Measurements from ENCODE around the gene ZDHHC8. TPM values are rescaled to one million over a fixed set of nuclear protein-coding genes. Genes with fewer than 3 reads are reported as not detected.

Gene ZDHHC8
- total RNA-seq, 2 donors from 2014 or later: 20.0 to 21.4 TPM

DNA sequence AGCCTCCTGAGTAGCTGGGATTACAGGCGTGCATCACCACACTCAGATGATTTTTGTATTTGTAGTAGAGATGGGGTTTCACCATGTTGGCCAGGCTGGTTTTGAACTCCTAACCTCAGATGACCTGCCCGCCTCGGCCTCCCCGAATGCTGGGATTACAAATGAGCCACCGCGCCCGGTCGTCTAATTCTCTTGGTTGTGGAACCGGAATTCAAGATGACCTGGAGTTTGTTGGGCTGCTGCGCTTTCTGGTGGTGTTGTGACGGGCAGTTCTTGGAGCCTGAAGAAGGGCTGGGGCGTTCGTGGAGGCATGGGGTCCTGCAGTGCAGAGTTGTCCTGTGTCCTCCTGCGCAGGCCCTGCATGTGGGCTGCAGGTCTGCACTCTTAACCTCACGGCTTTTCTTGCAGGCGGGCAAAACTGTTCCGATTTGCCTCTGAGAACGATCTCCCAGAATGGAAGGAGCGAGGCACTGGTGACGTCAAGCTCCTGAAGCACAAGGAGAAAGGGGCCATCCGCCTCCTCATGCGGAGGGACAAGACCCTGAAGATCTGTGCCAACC lies 9.7 kb upstream of the ZDHHC8 start:
- intact Hi-C loops (cut with DNase I): loop anchor here (5.0 kb wide), 1 partner anchor 150 kb away; no protein-coding TSS in a partner anchor
- no peak overlapping the region for H3K4me3 ChIP-seq
- ATAC-seq: no peak
- peaks cover 0 to 6% of the 10 kb centered on the region in 2 donors for H3K36me3 ChIP-seq (replicated peaks in 1 of 2; ENCODE audit: insufficient read depth in 1 of 2, low read depth in 2 of 2)
- peaks cover 20% of the 10 kb centered on the region for H3K4me1 ChIP-seq
- DNase-seq: no peak
- no peaks in the 10 kb centered on the region for H3K27me3 ChIP-seq
- H3K27ac ChIP-seq: no peak overlapping the region
- no peaks in the 10 kb centered on the region for H3K9me3 ChIP-seq
- 94 to 97% methylated on average over 7 to 22 of the region's 22 CpGs for WGBS, 2 donors
- no peak for TF ChIP-seq POLR2A (IDR thresholded peaks at IDR 0.05)
- TF ChIP-seq, protein P1, sequence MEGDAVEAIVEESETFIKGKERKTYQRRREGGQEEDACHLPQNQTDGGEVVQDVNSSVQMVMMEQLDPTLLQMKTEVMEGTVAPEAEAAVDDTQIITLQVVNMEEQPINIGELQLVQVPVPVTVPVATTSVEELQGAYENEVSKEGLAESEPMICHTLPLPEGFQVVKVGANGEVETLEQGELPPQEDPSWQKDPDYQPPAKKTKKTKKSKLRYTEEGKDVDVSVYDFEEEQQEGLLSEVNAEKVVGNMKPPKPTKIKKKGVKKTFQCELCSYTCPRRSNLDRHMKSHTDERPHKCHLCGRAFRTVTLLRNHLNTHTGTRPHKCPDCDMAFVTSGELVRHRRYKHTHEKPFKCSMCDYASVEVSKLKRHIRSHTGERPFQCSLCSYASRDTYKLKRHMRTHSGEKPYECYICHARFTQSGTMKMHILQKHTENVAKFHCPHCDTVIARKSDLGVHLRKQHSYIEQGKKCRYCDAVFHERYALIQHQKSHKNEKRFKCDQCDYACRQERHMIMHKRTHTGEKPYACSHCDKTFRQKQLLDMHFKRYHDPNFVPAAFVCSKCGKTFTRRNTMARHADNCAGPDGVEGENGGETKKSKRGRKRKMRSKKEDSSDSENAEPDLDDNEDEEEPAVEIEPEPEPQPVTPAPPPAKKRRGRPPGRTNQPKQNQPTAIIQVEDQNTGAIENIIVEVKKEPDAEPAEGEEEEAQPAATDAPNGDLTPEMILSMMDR (IDR thresholded peaks at IDR 0.05): no peak

GRCh38 chr22:20123366-20124082 lies 8.1 kb upstream of the ZDHHC8 start:
- Histone ChIP-seq H3K27ac (no peak overlapping the region), H3K4me3 (no peak overlapping the region), H3K27me3 (no peaks in the 10 kb centered on the region), H3K36me3 (replicated peaks in 1 of 2; ENCODE audit: insufficient read depth in 1 of 2, low read depth in 2 of 2) (peaks cover 0 to 6% of the 10 kb centered on the region in 2 donors), H3K9me3 (no peaks in the 10 kb centered on the region), H3K4me1 (peaks cover 17% of the 10 kb centered on the region)
- WGBS, 2 donors: 92 to 93% methylated on average over 7 to 13 of the region's 13 CpGs
- no peak for TF ChIP-seq POLR2A (IDR thresholded peaks at IDR 0.05)
- TF ChIP-seq, protein P1 (IDR thresholded peaks at IDR 0.05): no peak
- DNase-seq (no peak), ATAC-seq (no peak)
- intact Hi-C loops (cut with DNase I): loop anchor here (5.0 kb wide), 1 partner anchor 151 kb away; no protein-coding TSS in a partner anchor

DNA sequence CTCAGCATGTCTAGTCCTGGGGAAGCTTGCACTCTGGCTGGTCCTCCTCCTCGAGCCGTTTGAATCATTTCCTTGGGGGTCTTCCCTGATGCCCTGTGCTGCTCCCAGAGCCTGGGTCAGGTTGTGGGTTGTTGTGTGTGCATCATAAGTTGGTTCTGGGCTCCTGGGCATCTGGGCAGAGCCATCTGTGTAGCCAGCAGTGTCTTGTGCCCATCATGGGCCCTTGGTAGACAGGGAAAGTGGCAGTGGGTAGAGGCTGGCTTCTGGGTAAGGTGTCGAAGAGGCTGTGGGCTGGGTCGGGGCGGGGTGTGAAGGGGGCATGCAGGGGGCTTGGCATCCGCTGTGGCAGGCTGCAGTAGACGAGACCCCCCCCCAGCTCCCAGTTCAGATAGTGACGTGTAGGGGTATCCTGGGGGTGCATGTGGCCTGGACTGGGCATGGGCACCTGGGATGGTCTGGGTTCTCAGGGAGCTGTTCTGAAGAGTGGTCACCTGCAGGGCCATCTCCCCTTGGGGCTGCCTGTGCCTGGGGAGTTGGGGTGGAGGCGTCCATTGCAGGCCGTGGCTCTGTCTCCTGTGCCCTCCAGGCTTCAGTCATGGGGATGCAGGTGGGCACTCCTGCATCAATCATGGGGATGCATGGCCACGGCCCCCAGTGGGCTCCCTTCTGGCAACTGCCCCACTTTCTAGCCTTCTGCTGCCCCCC lies 7.4 kb upstream of the ZDHHC8 start:
- no peak overlapping the region for H3K27ac ChIP-seq
- no peaks in the 10 kb centered on the region for H3K9me3 ChIP-seq
- H3K4me3 ChIP-seq: no peak overlapping the region
- ATAC-seq (no peak), DNase-seq (no peak)
- H3K27me3 ChIP-seq: no peaks in the 10 kb centered on the region
- 91 to 100% methylated on average over 1 to 11 of the region's 11 CpGs for WGBS, 2 donors
- peaks cover 10% of the 10 kb centered on the region for H3K4me1 ChIP-seq
- TF ChIP-seq, protein P1 (IDR thresholded peaks at IDR 0.05): no peak
- no peak for TF ChIP-seq POLR2A (IDR thresholded peaks at IDR 0.05)
- H3K36me3 ChIP-seq (replicated peaks in 1 of 2; ENCODE audit: insufficient read depth in 1 of 2, low read depth in 2 of 2): peaks cover 0 to 6% of the 10 kb centered on the region in 2 donors
- intact Hi-C loops (cut with DNase I): loop anchor here (5.0 kb wide), 1 partner anchor 152 kb away; no protein-coding TSS in a partner anchor

- H3K4me1 ChIP-seq: peaks cover 9% of the 10 kb centered on the region
- H3K27me3 ChIP-seq: no peaks in the 10 kb centered on the region
- H3K27ac ChIP-seq: no peak overlapping the region
- no peaks in the 10 kb centered on the region for H3K9me3 ChIP-seq
- no peak overlapping the region for H3K4me3 ChIP-seq
- intact Hi-C loops (cut with DNase I): no loop called here
- DNase-seq (no peak), ATAC-seq (no peak)
- peaks cover 0 to 1% of the 10 kb centered on the region in 2 donors for H3K36me3 ChIP-seq (replicated peaks in 1 of 2; ENCODE audit: insufficient read depth in 1 of 2, low read depth in 2 of 2)
- WGBS, 2 donors: 85% methylated on average over 10 to 32 of the region's 32 CpGs
- TF ChIP-seq, protein P1 (IDR thresholded peaks at IDR 0.05): no peak
Measured at GRCh38 chr22:20125201-20126174, 6.1 kb upstream of the ZDHHC8 start.
